Measurements from ENCODE around the gene LDHD. TPM values are rescaled to one million over a fixed set of nuclear protein-coding genes. Genes with fewer than 3 reads are reported as not detected.
A peak's percentile ranks its signal among the peaks of the same experiment; 100 is the strongest.

LDHD gene
- total and polyA plus RNA-seq, 12 donors = 60.7 to 135 (median 89.5) TPM

DNA sequence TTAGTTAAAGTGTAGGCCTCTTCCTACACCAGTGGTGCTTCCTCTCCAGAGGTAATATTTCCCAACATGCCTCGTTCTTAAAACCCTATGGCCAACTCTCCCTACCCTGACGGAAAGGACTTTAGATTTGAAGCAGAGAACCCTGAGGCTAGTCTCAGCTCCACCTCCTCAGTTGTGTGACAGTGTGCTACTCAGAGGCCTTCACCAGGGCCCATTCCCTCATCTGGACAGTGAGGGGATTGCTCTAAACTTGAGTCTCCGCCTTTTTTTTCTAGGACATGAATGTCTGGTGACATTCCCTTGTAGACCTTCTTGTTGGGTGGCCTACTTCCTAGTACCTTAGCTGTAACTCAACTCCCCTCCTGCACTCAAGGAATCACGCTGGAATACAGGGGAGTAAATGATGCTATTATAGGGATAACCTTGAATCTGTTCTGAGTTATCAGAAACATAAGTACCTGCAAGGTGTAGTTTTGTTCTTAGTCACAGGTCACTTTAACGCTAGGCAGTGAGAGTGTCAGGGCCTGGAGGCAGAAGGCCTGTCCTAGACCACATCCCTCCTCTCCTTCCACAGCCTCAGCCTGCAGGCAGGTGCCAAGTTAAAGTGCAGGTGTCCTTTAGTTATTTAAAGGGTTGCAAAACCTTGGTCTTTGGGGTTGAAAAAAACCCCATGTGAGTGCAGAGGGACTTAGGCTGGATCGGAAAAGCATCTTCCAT, 26.9 kb downstream of the LDHD start:
- TF ChIP-seq, protein P1, sequence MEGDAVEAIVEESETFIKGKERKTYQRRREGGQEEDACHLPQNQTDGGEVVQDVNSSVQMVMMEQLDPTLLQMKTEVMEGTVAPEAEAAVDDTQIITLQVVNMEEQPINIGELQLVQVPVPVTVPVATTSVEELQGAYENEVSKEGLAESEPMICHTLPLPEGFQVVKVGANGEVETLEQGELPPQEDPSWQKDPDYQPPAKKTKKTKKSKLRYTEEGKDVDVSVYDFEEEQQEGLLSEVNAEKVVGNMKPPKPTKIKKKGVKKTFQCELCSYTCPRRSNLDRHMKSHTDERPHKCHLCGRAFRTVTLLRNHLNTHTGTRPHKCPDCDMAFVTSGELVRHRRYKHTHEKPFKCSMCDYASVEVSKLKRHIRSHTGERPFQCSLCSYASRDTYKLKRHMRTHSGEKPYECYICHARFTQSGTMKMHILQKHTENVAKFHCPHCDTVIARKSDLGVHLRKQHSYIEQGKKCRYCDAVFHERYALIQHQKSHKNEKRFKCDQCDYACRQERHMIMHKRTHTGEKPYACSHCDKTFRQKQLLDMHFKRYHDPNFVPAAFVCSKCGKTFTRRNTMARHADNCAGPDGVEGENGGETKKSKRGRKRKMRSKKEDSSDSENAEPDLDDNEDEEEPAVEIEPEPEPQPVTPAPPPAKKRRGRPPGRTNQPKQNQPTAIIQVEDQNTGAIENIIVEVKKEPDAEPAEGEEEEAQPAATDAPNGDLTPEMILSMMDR (IDR thresholded peaks at IDR 0.05) = no peak
- H3K27me3 ChIP-seq = no peaks in the 10 kb centered on the region
- WGBS, 2 donors = 75 to 80% methylated on average over 6 of the region's 6 CpGs
- H3K36me3 ChIP-seq = peaks cover 0 to 16% (median 4%) of the 10 kb centered on the region in 9 donors
- no peak overlapping the region for H3K4me3 ChIP-seq
- DNase-seq (no peak), ATAC-seq (no peak)
- no peak overlapping the region for H3K27ac ChIP-seq
- peaks cover 16 to 61% (median 40%) of the 10 kb centered on the region in 9 donors for H3K4me1 ChIP-seq
- intact Hi-C loops (cut with DNase I) = no loop called here
- no peaks in the 10 kb centered on the region for H3K9me3 ChIP-seq

DNA sequence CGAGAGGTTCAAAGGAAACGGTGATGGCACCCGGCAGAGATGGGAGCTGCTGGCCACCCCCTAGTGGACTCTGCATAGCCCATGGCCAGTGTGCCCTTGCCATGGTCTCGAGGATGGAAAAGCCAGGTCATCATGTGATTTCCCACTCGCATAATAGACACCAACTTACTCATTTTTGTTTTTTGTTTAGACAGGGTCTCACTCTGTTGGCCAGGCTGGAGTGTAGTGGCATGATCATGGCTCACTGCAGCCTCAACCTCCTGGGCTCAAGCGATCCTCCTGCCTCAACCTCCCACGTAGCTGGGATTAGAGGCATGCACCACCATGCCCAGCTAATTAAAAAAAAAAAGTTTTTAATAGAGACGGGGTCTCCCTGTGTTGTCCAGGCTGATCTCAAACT, 27.6 kb downstream of the LDHD start:
- no peak overlapping the region for H3K27ac ChIP-seq
- H3K9me3 ChIP-seq = no peaks in the 10 kb centered on the region
- H3K27me3 ChIP-seq = no peaks in the 10 kb centered on the region
- peaks cover 16 to 64% (median 43%) of the 10 kb centered on the region in 9 donors for H3K4me1 ChIP-seq
- intact Hi-C loops (cut with DNase I) = no loop called here
- ATAC-seq (no peak), DNase-seq (no peak)
- no peak overlapping the region for H3K4me3 ChIP-seq
- TF ChIP-seq, protein P1 (IDR thresholded peaks at IDR 0.05) = no peak
- H3K36me3 ChIP-seq = peaks cover 0 to 10% (median 1%) of the 10 kb centered on the region in 9 donors
- 85 to 86% methylated on average over 8 of the region's 8 CpGs for WGBS, 2 donors

DNA sequence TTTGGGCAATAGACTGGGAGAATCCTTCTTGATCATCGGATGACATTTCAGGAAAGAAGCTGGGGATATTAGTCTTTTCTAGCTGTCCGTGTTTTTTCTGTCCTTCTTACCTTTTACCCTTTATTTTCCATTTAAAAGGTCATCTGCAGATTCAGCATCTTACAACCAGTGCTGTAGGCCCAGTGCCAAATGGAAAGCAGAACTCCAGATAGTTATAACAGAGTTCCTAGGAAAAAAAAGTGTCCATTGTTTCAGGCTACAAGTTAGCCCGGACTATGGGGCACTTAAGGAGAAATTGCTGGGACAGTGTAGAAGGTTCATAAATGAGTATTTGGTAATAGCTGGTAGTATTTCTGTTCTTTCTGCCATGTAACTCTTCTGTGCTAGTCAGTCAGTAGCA, 28.4 kb downstream of the LDHD start:
- peak overlapping the region in 8 of 10 donors; percentile 51 to 83 (median 70) for H3K27ac ChIP-seq
- TF ChIP-seq, protein P1 (IDR thresholded peaks at IDR 0.05) = no peak
- ATAC-seq = peak in 4 of 8 donors; percentile 14 to 39 (median 32)
- H3K4me3 ChIP-seq = peak overlapping the region in 2 of 10 donors; percentile 14 to 25
- intact Hi-C loops (cut with DNase I) = no loop called here
- H3K27me3 ChIP-seq = no peaks in the 10 kb centered on the region
- H3K4me1 ChIP-seq = peaks cover 16 to 64% (median 48%) of the 10 kb centered on the region in 9 donors
- H3K9me3 ChIP-seq = no peaks in the 10 kb centered on the region
- WGBS, 2 donors = 42 to 43% methylated on average over 3 of the region's 3 CpGs
- H3K36me3 ChIP-seq = peaks cover 0 to 4% (median 0%) of the 10 kb centered on the region in 9 donors
- DNase-seq = no peak

DNA sequence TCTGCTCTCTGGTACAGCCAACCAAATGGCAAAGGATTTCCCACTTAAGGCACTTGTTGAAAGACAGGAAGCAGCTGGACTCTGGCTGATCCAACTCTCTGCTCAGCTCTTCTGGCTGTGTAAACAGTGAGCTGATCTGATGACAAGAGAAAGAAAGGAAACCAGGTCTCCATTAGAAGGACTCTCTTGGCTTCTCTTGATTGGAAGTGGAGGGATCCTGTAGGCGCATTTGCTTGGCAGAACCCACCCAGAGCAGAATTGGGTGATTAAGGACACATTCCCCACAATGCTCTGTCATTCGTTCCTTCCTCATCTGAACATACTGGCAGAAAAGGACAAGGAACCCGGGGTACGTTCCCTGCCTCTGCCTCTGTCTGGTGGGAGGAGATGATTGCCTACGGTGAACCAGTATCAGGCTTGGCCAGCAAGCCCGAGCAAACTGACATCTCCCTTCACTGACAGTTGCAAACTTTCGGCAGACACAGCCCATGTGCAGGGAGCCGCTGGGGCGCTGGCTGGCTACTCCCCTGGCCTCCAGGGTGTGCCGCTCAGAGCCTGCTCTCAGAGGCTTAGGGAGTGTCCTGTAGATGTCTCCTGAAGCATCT, 29.1 kb downstream of the LDHD start:
- H3K27ac ChIP-seq = peak overlapping the region; percentile 21 to 83 (median 68)
- H3K36me3 ChIP-seq = peaks cover 0 to 4% (median 0%) of the 10 kb centered on the region in 9 donors
- DNase-seq (peak; percentile 47 to 69), ATAC-seq (peak; percentile 83 to 92 (median 88))
- peaks cover 16 to 59% (median 48%) of the 10 kb centered on the region in 9 donors for H3K4me1 ChIP-seq
- intact Hi-C loops (cut with DNase I) = no loop called here
- WGBS, 2 donors = 14% methylated on average over 10 of the region's 10 CpGs
- TF ChIP-seq, protein P1 (IDR thresholded peaks at IDR 0.05) = peak in 3 of 9 donors; percentile 17 to 23 (median 21)
- H3K4me3 ChIP-seq = peak overlapping the region in 5 of 10 donors; percentile 2 to 28 (median 14)
- no peaks in the 10 kb centered on the region for H3K9me3 ChIP-seq
- H3K27me3 ChIP-seq = no peaks in the 10 kb centered on the region

All from heart right ventricle (tissue), 16 donors.